ENCODE data around the gene PARVG.

DNA sequence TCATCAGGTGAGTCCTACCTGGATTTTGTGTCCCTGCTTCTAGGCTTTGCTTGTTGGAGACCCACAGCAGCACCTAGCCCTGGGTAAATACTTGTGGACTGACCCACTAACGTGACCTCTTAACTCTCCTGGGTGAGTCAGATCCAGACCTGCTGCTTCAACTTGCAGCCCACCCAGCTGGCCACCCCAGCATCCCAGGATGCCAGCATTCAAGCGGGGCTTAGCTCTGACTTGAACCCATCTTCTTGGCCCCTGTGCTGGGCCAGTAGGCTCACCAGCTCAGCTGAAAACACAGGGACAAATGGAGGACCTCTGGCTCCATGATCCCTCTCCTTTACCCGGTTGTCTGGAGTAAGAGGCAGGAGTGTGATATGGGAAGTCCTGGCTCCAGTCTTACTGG, 33.5 kb downstream of the PARVG start:
- TF ChIP-seq, protein P1, sequence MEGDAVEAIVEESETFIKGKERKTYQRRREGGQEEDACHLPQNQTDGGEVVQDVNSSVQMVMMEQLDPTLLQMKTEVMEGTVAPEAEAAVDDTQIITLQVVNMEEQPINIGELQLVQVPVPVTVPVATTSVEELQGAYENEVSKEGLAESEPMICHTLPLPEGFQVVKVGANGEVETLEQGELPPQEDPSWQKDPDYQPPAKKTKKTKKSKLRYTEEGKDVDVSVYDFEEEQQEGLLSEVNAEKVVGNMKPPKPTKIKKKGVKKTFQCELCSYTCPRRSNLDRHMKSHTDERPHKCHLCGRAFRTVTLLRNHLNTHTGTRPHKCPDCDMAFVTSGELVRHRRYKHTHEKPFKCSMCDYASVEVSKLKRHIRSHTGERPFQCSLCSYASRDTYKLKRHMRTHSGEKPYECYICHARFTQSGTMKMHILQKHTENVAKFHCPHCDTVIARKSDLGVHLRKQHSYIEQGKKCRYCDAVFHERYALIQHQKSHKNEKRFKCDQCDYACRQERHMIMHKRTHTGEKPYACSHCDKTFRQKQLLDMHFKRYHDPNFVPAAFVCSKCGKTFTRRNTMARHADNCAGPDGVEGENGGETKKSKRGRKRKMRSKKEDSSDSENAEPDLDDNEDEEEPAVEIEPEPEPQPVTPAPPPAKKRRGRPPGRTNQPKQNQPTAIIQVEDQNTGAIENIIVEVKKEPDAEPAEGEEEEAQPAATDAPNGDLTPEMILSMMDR (IDR thresholded peaks at IDR 0.05; ENCODE audit: low read depth, low read length): no peak
- TF ChIP-seq, protein P2, sequence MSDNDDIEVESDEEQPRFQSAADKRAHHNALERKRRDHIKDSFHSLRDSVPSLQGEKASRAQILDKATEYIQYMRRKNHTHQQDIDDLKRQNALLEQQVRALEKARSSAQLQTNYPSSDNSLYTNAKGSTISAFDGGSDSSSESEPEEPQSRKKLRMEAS (IDR thresholded peaks at IDR 0.05; ENCODE audit: low read depth, low read length): no peak
- TF ChIP-seq POLR2A (IDR thresholded peaks at IDR 0.05; ENCODE audit: extremely low read depth, insufficient read length): no peak
- TF ChIP-seq MYC (IDR thresholded peaks at IDR 0.05; ENCODE audit: low read depth, low read length): no peak

Data from NB4 (cell line).